Neuronal stem cell (in vitro differentiated cells): Measurements from ENCODE around the gene SLC8A1.
A peak's percentile ranks its signal among the peaks of the same experiment; 100 is the strongest.

Experiments
- DNase-seq: peaks from one replicate; pipeline ENCODE4 v3.0.0-alpha.2; 2013; ENCODE audit warnings: low spot score
- H2AFZ ChIP-seq: one replicate; pipeline ENCODE4 v1.6.1; 2013; ENCODE audit warnings: mild to moderate bottlenecking, low read length, inconsistent platforms
- H2AK5ac ChIP-seq: 2 replicates; pipeline ENCODE4 v1.6.1; 2013; ENCODE audit warnings: low read depth, mild to moderate bottlenecking, inconsistent platforms, low read length, moderate library complexity, mixed read lengths
- H2BK120ac ChIP-seq: 2 replicates; pipeline ENCODE4 v1.6.1; 2013; ENCODE audit warnings: low read depth, mild to moderate bottlenecking, inconsistent platforms, low read length, moderate library complexity, mixed read lengths
- H2BK12ac ChIP-seq: one replicate; pipeline ENCODE4 v1.6.1; 2013; ENCODE audit warnings: low read length, inconsistent platforms
- H2BK15ac ChIP-seq: 2 replicates; pipeline ENCODE4 v1.6.1; 2013; ENCODE audit warnings: mild to moderate bottlenecking, low read length, inconsistent platforms, mixed read lengths
- H2BK5ac ChIP-seq: one replicate; pipeline ENCODE4 v1.6.1; 2013; ENCODE audit warnings: inconsistent platforms, mild to moderate bottlenecking, low read length, moderate library complexity
- H3K14ac ChIP-seq: one replicate; pipeline ENCODE4 v1.6.1; 2013; ENCODE audit warnings: low read length, inconsistent platforms
- H3K18ac ChIP-seq: 2 replicates; pipeline ENCODE4 v1.6.1; 2013; ENCODE audit warnings: low read length, inconsistent platforms
- H3K23ac ChIP-seq: 2 replicates; pipeline ENCODE4 v1.6.1; 2013; ENCODE audit warnings: low read depth, mild to moderate bottlenecking, mixed read lengths, low read length, inconsistent platforms; ENCODE audit not compliant: poor library complexity
- H3K27ac ChIP-seq: replicated peaks from 3 replicates; pipeline ENCODE4 v1.5.1; 2013; ENCODE audit warnings: low read length, inconsistent platforms
- H3K27me3 ChIP-seq, 3 experiments: 2 replicates each; pipeline ENCODE4 v1.6.1; 2013; ENCODE audit warnings: low read length in 3 of 3, mild to moderate bottlenecking in 2 of 3, inconsistent platforms in 1 of 3, low read depth in 1 of 3, mixed read lengths in 1 of 3, moderate library complexity in 1 of 3; ENCODE audit not compliant: control insufficient read depth in 3 of 3, insufficient read depth in 3 of 3
- H3K36me3 ChIP-seq, 2 donors: replicated peaks in 1 of 2; 2 replicates each; pipeline ENCODE4 v1.6.1; 2013; ENCODE audit warnings: low read length in 2 of 2; ENCODE audit not compliant: control insufficient read depth in 2 of 2, insufficient read depth in 2 of 2
- H3K4ac ChIP-seq: 2 replicates; pipeline ENCODE4 v1.6.1; 2013; ENCODE audit warnings: inconsistent platforms, mild to moderate bottlenecking, low read length, moderate library complexity
- H3K4me1 ChIP-seq, 2 donors: 1 replicate in 1 of 2; 2 replicates in 1 of 2; pipeline ENCODE4 v1.6.1; 2013; ENCODE audit warnings: low read length in 2 of 2, low read depth in 1 of 2; ENCODE audit not compliant: control insufficient read depth in 2 of 2, insufficient read depth in 1 of 2
- H3K4me2 ChIP-seq: one replicate; pipeline ENCODE4 v1.6.1; 2013; ENCODE audit warnings: mild to moderate bottlenecking, low read length, inconsistent platforms; ENCODE audit not compliant: insufficient read depth, poor library complexity, severe bottlenecking
- H3K4me3 ChIP-seq, 2 donors: 2 replicates each; pipeline ENCODE4 v1.5.1; 2013; ENCODE audit warnings: low read length in 2 of 2, mild to moderate bottlenecking in 2 of 2, inconsistent platforms in 1 of 2, moderate library complexity in 1 of 2
- H3K79me1 ChIP-seq: one replicate; pipeline ENCODE4 v1.6.1; 2013; ENCODE audit warnings: low read depth, mild to moderate bottlenecking, inconsistent platforms, low read length, moderate library complexity
- H3K9ac ChIP-seq: one replicate; pipeline ENCODE4 v1.6.1; 2013; ENCODE audit warnings: mild to moderate bottlenecking, low read depth, low read length, inconsistent platforms; ENCODE audit not compliant: poor library complexity
- H3K9me3 ChIP-seq, 2 donors: replicated peaks in 1 of 2; 2 replicates each; pipeline versions ENCODE3 to v1.6.1; 2013; ENCODE audit warnings: low read length in 2 of 2, mild to moderate bottlenecking in 2 of 2, inconsistent platforms in 1 of 2, low read depth in 1 of 2, mixed read lengths in 1 of 2, moderate library complexity in 1 of 2; ENCODE audit not compliant: control insufficient read depth in 2 of 2, insufficient read depth in 1 of 2
- H4K8ac ChIP-seq: one replicate; pipeline ENCODE4 v1.6.1; 2013; ENCODE audit warnings: low read depth, mild to moderate bottlenecking, inconsistent platforms, low read length, moderate library complexity
- H4K91ac ChIP-seq: one replicate; pipeline ENCODE4 v1.6.1; 2013; ENCODE audit warnings: low read length, low read depth, mild to moderate bottlenecking, inconsistent platforms; ENCODE audit not compliant: poor library complexity
- WGBS, 2 donors: extraction: QIAGEN DNeasy Blood & Tissue Kit; methylation state at CpG; one replicate each; pipeline ENCODE4 v1.1.7; 2013; ENCODE audit warnings: missing lambda C conversion rate in 2 of 2, mixed read lengths in 1 of 2; ENCODE audit not compliant: insufficient read length in 2 of 2, insufficient replicate concordance in 1 of 2; ENCODE audit errors: extremely low coverage in 2 of 2; 5-methylcytosine and 5-hydroxymethylcytosine counted together

The SLC8A1 gene

GRCh38 chr2:40268566-40268965 is 183.3 kb downstream of the SLC8A1 start:
- H2BK5ac ChIP-seq = no peak overlapping the region
- no peak overlapping the region for H3K4me2 ChIP-seq
- no peak overlapping the region for H2BK120ac ChIP-seq
- no peak overlapping the region for H2AFZ ChIP-seq
- peaks cover 1 to 4% of the 10 kb centered on the region in 2 donors for H3K4me1 ChIP-seq
- no peak overlapping the region for H3K23ac ChIP-seq
- no peak overlapping the region for H3K9ac ChIP-seq
- no peak overlapping the region for H2BK15ac ChIP-seq
- H3K14ac ChIP-seq = no peak overlapping the region
- no peak overlapping the region for H3K18ac ChIP-seq
- H3K9me3 ChIP-seq = no peaks in the 10 kb centered on the region
- no peak overlapping the region for H2AK5ac ChIP-seq
- H3K4ac ChIP-seq = no peak overlapping the region
- no CpG with 5 or more reads among the region's 2 CpGs for WGBS, 2 donors
- no peaks in the 10 kb centered on the region for H3K36me3 ChIP-seq
- no peak overlapping the region for H3K27ac ChIP-seq
- H3K79me1 ChIP-seq = no peaks in the 10 kb centered on the region
- H4K91ac ChIP-seq = no peak overlapping the region
- H2BK12ac ChIP-seq = no peak overlapping the region
- H3K27me3 ChIP-seq = no peaks in the 10 kb centered on the region
- DNase-seq = no peak
- H3K4me3 ChIP-seq = no peak overlapping the region
- no peak overlapping the region for H4K8ac ChIP-seq

- no peak overlapping the region for H4K91ac ChIP-seq
- no peak overlapping the region for H2AFZ ChIP-seq
- no peak overlapping the region for H2BK15ac ChIP-seq
- no CpG with 5 or more reads among the region's 1 CpG for whole genome bisulfite sequencing, 2 donors
- no peak overlapping the region for H2BK120ac ChIP-seq
- no peak overlapping the region for H3K27ac ChIP-seq
- H3K79me1 ChIP-seq = no peaks in the 10 kb centered on the region
- no peak overlapping the region for H2BK5ac ChIP-seq
- H3K23ac ChIP-seq = no peak overlapping the region
- no peak overlapping the region for H3K4me3 ChIP-seq
- no peak for DNase-seq
- H4K8ac ChIP-seq = no peak overlapping the region
- no peaks in the 10 kb centered on the region for H3K36me3 ChIP-seq
- no peak overlapping the region for H2BK12ac ChIP-seq
- H3K4me2 ChIP-seq = no peak overlapping the region
- no peak overlapping the region for H3K9ac ChIP-seq
- no peaks in the 10 kb centered on the region for H3K9me3 ChIP-seq
- H2AK5ac ChIP-seq = no peak overlapping the region
- peaks cover 1 to 2% of the 10 kb centered on the region in 2 donors for H3K4me1 ChIP-seq
- no peaks in the 10 kb centered on the region for H3K27me3 ChIP-seq
- H3K14ac ChIP-seq = no peak overlapping the region
- H3K18ac ChIP-seq = no peak overlapping the region
- no peak overlapping the region for H3K4ac ChIP-seq
Observed at GRCh38 chr2:40266201-40266600, 185.7 kb downstream of the SLC8A1 start.

DNA sequence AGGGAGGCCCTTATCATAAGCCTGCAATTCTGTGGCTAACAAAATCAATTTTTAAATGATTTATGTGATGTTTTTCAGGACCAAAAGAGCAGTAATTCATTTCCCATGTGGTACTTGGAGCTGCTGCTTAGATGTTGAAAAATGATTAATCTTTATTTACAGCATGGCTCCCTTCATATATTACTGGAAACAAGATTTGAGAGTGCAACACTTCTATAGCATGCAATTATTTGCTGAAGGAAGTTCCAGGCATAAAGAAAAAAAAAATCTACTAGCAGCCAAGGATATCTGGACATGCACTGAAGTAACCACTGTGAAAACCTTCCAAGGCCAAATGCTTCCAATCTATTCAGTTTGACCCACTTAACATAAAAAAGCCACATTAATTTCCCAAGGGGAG is 186.3 kb downstream of the SLC8A1 start:
- Histone ChIP-seq H4K8ac (no peak overlapping the region), H4K91ac (no peak overlapping the region), H3K79me1 (no peaks in the 10 kb centered on the region), H3K4ac (no peak overlapping the region), H3K4me3 (no peak overlapping the region), H2AK5ac (no peak overlapping the region), H2BK12ac (no peak overlapping the region), H3K4me1 (peaks cover 0 to 1% of the 10 kb centered on the region in 2 donors), H3K36me3 (no peaks in the 10 kb centered on the region), H3K27ac (no peak overlapping the region), H3K9me3 (no peaks in the 10 kb centered on the region), H3K14ac (no peak overlapping the region), H2BK120ac (no peak overlapping the region), H2BK5ac (no peak overlapping the region), H2BK15ac (no peak overlapping the region), H3K4me2 (no peak overlapping the region), H3K23ac (no peak overlapping the region), H3K18ac (no peak overlapping the region), H2AFZ (no peak overlapping the region), H3K27me3 (no peaks in the 10 kb centered on the region), H3K9ac (no peak overlapping the region)
- DNase-seq = no peak

DNA sequence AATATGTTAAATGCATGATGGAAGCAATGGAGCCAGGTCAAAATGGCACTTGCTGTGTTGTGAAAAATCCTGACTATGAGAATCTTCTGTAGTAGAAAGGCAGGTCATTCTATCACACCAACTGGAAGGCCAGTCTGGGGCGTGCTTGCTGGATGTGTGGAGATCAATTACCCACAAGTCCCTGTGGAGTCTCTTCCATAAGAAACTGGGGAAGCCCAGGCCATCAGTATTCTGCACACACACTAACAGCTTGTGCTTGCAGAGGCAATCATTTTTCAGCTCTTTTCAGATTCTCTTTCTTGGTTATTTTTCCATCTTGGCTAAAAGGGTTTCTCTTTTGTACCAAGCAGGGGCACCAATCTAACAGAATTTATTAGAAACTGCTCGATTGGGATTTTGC is 190.8 kb downstream of the SLC8A1 start:
- Histone ChIP-seq H2BK5ac (no peak overlapping the region), H2AK5ac (no peak overlapping the region), H3K27me3 (no peaks in the 10 kb centered on the region), H3K4me1 (no peaks in the 10 kb centered on the region), H3K36me3 (no peaks in the 10 kb centered on the region), H4K8ac (no peak overlapping the region), H3K14ac (no peak overlapping the region), H3K4me3 (no peak overlapping the region), H3K9me3 (no peaks in the 10 kb centered on the region), H2BK12ac (no peak overlapping the region), H4K91ac (no peak overlapping the region), H3K18ac (no peak overlapping the region), H3K4me2 (no peak overlapping the region), H3K4ac (no peak overlapping the region), H2BK15ac (no peak overlapping the region), H2BK120ac (no peak overlapping the region), H3K79me1 (no peaks in the 10 kb centered on the region), H2AFZ (peak overlapping the region; percentile 1), H3K27ac (no peak overlapping the region), H3K23ac (no peak overlapping the region), H3K9ac (no peak overlapping the region)
- no peak for DNase-seq
- WGBS, 2 donors = no CpG with 5 or more reads among the region's 2 CpGs
